A549 treated with AZD9567 at 1 μM for 4 hours (cell line): Measurements from ENCODE around the gene DYNC1H1. TPM values are rescaled to one million over a fixed set of nuclear protein-coding genes. Genes with fewer than 3 reads are reported as not detected.

Experiments used
- total RNA-seq: library from RNA; stranded (reverse); fragments of 200-300 nt; extraction: Qiagen RNA extraction; gene quantifications from 5 replicates; pipeline ENCODE4 v1.2.3, GENCODE V29; 2022; ENCODE audit not compliant: insufficient read depth

Gene DYNC1H1
- total RNA-seq = 185 to 227 TPM (median 208 TPM) in 5 replicates

GRCh38 chr14:101964297-101965180 lies at the start of gene DYNC1H1:
Gene DYNC1H1, plus strand, starts transcription at chr14:101964573. Its CDS starts 119 bp downstream, at chr14:101964692.

GRCh38 chr14:102086972-102087761 lies 122.8 kb downstream of the DYNC1H1 start, which contains the start of gene HSP90AA1:
Gene HSP90AA1, minus strand, starts transcription at chr14:102087044. Its CDS starts 666 bp downstream, at chr14:102086378.

Other genes starting within 250 kb of the DYNC1H1 start
- gene PPP2R5C, start 202.9 kb upstream of the DYNC1H1 start, total RNA-seq = 61.2 to 92.7 TPM (median 66.0 TPM) in 5 replicates
- 679 to 1,081 TPM (median 784 TPM) in 5 replicates for gene HSP90AA1, start 122.5 kb downstream of the DYNC1H1 start, total RNA-seq
- 20.2 to 30.2 TPM (median 22.9 TPM) in 5 replicates for gene WDR20, start 175.3 kb downstream of the DYNC1H1 start, total RNA-seq